ENCODE results near the gene RNF217. TPM values are rescaled to one million over a fixed set of nuclear protein-coding genes. Genes with fewer than 3 reads are reported as not detected.
A peak's percentile ranks its signal among the peaks of the same experiment; 100 is the strongest.

The RNF217 gene
- total and polyA plus RNA-seq, 8 donors = 3.4 to 14.3 (median 8.0) TPM

DNA sequence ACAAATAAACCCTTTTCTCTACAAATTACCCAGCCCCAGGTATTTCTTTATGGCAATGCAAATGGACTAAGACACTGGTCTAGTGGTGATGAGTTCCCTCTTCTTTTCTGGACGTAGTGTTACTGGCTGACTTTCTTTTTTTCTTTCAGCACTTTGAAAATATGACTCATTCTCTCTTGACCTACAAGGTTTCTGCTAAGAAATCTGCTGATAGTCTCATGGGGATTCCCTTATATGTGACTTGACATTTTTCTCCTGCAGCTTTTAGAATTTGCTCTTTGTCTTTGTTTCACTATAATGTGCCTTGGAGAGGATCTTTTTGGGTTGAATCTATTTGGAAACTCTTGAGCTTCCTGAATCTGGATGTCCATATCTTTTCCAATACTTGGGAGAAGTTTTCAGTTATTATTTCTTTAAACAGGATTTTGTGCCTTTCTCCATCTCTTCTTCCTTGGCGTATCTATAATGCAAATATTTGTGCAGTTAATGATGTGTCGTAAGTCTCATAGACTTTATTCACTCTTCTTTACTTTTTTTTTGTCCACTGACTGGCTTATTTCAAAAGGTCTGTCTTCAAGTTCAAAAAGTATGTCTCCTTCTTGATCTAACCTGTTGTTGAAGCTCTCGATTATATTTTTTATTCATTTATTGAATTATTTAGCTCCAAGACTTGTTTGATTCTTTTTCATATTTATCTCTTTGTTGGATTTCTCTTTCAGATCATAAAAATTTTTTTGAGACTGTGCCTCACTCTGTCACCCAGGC, 149.2 kb downstream of the RNF217 start:
- FAIRE-seq (no peak), ATAC-seq (no peak), DNase-seq (no peak)
- no peak overlapping the region for H3K4me3 ChIP-seq
- H3K9me3 ChIP-seq = peaks cover 0 to 4% (median 0%) of the 10 kb centered on the region in 4 donors
- intact Hi-C loops (cut with DNase I) = loop anchor here in 2 of 3 donors (5.0 to 10.0 kb wide), 2 partner anchors 247 to 249 kb away; no protein-coding TSS in a partner anchor
- TF ChIP-seq, protein P1, sequence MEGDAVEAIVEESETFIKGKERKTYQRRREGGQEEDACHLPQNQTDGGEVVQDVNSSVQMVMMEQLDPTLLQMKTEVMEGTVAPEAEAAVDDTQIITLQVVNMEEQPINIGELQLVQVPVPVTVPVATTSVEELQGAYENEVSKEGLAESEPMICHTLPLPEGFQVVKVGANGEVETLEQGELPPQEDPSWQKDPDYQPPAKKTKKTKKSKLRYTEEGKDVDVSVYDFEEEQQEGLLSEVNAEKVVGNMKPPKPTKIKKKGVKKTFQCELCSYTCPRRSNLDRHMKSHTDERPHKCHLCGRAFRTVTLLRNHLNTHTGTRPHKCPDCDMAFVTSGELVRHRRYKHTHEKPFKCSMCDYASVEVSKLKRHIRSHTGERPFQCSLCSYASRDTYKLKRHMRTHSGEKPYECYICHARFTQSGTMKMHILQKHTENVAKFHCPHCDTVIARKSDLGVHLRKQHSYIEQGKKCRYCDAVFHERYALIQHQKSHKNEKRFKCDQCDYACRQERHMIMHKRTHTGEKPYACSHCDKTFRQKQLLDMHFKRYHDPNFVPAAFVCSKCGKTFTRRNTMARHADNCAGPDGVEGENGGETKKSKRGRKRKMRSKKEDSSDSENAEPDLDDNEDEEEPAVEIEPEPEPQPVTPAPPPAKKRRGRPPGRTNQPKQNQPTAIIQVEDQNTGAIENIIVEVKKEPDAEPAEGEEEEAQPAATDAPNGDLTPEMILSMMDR (IDR thresholded peaks at IDR 0.05) = no peak
- H3K36me3 ChIP-seq = no peaks in the 10 kb centered on the region
- no peak overlapping the region for H3K27ac ChIP-seq
- no peaks in the 10 kb centered on the region for H3K27me3 ChIP-seq
- 82 to 90% methylated on average over 4 of the region's 4 CpGs for WGBS, 2 donors
- H3K4me1 ChIP-seq = no peaks in the 10 kb centered on the region

DNA sequence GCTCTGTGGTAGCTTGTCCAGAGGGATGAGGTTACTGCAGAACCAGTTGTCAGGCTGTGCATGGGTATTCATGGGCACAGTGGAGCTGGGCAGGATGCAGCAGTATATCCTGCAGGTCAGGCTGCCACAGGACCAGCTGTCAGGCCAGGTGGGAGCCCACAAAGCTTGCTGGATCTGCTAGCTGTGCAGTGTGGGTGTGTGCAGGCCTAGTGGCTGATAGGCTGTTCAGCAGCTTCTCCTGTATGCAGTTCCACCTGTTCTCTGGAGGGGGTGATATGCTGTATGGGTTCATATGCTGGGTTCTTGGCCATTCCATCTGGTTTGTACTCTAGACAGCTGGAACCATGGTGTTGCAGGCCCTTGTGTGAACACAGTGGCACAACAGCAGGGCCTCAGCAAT, 150.7 kb downstream of the RNF217 start:
- H3K4me1 ChIP-seq = no peaks in the 10 kb centered on the region
- no peak overlapping the region for H3K4me3 ChIP-seq
- no peaks in the 10 kb centered on the region for H3K27me3 ChIP-seq
- TF ChIP-seq, protein P1 (IDR thresholded peaks at IDR 0.05) = no peak
- FAIRE-seq = no peak
- no peak overlapping the region for H3K27ac ChIP-seq
- H3K36me3 ChIP-seq = no peaks in the 10 kb centered on the region
- DNase-seq = no peak
- peaks cover 0 to 4% (median 0%) of the 10 kb centered on the region in 4 donors for H3K9me3 ChIP-seq
- no peak for ATAC-seq
- intact Hi-C loops (cut with DNase I) = loop anchor here (2.0 to 10.0 kb wide), 3 partner anchors 242 to 251 kb away; no protein-coding TSS in a partner anchor

- H3K9me3 ChIP-seq = peaks cover 0 to 4% (median 0%) of the 10 kb centered on the region in 4 donors
- no peak overlapping the region for H3K27ac ChIP-seq
- FAIRE-seq (peak; percentile 98), ATAC-seq (peak in 3 of 4 donors; percentile 63 to 77 (median 75)), DNase-seq (peak in 3 of 6 donors; percentile 23 to 60 (median 33))
- H3K4me3 ChIP-seq = no peak overlapping the region
- no peaks in the 10 kb centered on the region for H3K36me3 ChIP-seq
- TF ChIP-seq, protein P1 (IDR thresholded peaks at IDR 0.05) = peak; percentile 28 to 77 (median 66)
- no peaks in the 10 kb centered on the region for H3K4me1 ChIP-seq
- 0 to 1% methylated on average over 1 of the region's 1 CpG for WGBS, 2 donors
- H3K27me3 ChIP-seq = no peaks in the 10 kb centered on the region
- intact Hi-C loops (cut with DNase I) = loop anchor here in 2 of 3 donors (5.0 to 10.0 kb wide), 2 partner anchors 250 to 252 kb away; no protein-coding TSS in a partner anchor
Observed at GRCh38 chr6:125114248-125114858, 152.1 kb downstream of the RNF217 start.

DNA sequence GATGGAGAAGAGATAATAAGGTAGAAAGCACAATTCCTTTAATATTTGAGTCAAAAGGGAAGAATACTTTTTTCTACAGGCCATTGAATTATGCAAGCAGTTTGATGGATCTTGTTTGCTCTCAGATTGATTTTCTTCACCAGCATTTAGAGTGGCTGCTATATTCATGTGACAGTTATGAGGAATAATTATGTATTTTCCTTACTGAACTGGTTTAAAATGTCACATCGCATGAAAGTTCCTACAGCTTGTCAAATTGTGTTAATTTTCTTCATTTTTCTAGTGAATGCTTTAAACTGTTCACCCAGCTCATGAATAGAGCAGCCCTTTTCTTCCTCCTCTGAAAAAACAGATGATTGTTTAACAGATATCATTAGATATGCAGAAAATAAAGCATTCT, 153.9 kb downstream of the RNF217 start:
- 30 to 46% methylated on average over 1 of the region's 1 CpG for WGBS, 2 donors

More for the DNA sequence above, 153.9 kb downstream of the RNF217 start:
- H3K27ac ChIP-seq = no peak overlapping the region
- H3K36me3 ChIP-seq = no peaks in the 10 kb centered on the region
- peaks cover 0 to 4% (median 0%) of the 10 kb centered on the region in 4 donors for H3K9me3 ChIP-seq
- TF ChIP-seq, protein P1 (IDR thresholded peaks at IDR 0.05) = no peak
- no peaks in the 10 kb centered on the region for H3K4me1 ChIP-seq
- H3K27me3 ChIP-seq = no peaks in the 10 kb centered on the region
- FAIRE-seq (no peak), DNase-seq (no peak), ATAC-seq (no peak)
- no peak overlapping the region for H3K4me3 ChIP-seq
- intact Hi-C loops (cut with DNase I) = loop anchor here in 1 of 3 donors (10.0 kb wide), 1 partner anchor 251 kb away; no protein-coding TSS in a partner anchor
